Measurements from ENCODE around the gene GPC6. TPM values are rescaled to one million over a fixed set of nuclear protein-coding genes. Genes with fewer than 3 reads are reported as not detected.

GPC6 gene
- total RNA-seq, 1 experiment from 2014 or later: 63.7 TPM

DNA sequence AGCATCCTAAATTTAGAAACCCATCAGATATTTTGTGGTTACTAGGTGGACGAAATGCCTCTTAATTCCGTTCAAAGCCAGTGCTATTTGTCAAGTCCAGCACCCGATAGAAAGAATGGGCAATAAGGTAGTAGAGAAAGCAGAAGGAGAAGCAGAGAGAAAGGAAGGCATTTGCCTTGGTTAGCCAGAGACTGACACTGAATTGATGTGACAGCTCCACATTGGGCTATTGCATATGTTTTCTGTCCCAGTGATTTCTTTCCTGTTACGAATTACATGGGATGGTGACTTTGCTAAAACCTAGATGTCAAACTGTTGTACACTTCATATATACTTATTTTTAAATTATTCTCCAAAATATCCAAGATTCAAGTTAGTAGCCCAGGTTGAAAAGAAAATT lies 710.3 kb downstream of the GPC6 start:
- Histone ChIP-seq H3K4me3 (ENCODE audit: insufficient read depth, low read depth, low read length) (no peak overlapping the region), H3K27me3 (ENCODE audit: control insufficient read depth, insufficient read depth, low read length) (no peaks in the 10 kb centered on the region), H3K36me3 (replicated peaks; ENCODE audit: control insufficient read depth, insufficient read depth, low read length) (no peaks in the 10 kb centered on the region)
- DNase-seq: no peak

- H3K4me3 ChIP-seq (ENCODE audit: insufficient read depth, low read depth, low read length): no peak overlapping the region
- no peaks in the 10 kb centered on the region for H3K36me3 ChIP-seq (replicated peaks; ENCODE audit: control insufficient read depth, insufficient read depth, low read length)
- no peak for DNase-seq
- H3K27me3 ChIP-seq (ENCODE audit: control insufficient read depth, insufficient read depth, low read length): no peaks in the 10 kb centered on the region
Observed at GRCh38 chr13:93941444-93941843, 714.8 kb downstream of the GPC6 start.

DNA sequence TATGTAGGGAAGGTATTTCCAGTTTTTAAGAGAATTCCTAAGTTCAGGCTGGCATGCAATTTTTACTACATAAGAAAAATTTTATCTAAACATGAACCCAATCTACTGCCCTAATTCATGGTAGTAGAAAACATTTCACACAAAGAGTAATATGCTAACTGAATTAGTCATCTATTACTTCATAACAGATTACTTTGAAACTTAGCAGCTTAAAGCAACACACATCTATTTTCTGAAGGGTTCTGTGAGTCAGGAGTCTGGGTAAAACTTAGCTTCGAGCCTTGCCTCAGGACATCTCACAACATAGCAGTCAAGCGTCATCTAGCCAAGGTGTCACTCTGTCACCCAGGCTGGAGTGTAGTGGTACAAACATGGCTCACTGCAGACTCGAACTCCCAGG lies 715.4 kb downstream of the GPC6 start:
- Histone ChIP-seq H3K27me3 (ENCODE audit: control insufficient read depth, insufficient read depth, low read length) (no peaks in the 10 kb centered on the region), H3K36me3 (replicated peaks; ENCODE audit: control insufficient read depth, insufficient read depth, low read length) (no peaks in the 10 kb centered on the region), H3K4me3 (ENCODE audit: insufficient read depth, low read depth, low read length) (no peak overlapping the region)
- DNase-seq: no peak

GRCh38 chr13:93945621-93946020 lies 719.0 kb downstream of the GPC6 start:
- Histone ChIP-seq H3K4me3 (ENCODE audit: insufficient read depth, low read depth, low read length) (no peak overlapping the region), H3K36me3 (replicated peaks; ENCODE audit: control insufficient read depth, insufficient read depth, low read length) (no peaks in the 10 kb centered on the region), H3K27me3 (ENCODE audit: control insufficient read depth, insufficient read depth, low read length) (no peaks in the 10 kb centered on the region)
- DNase-seq: no peak

DNA sequence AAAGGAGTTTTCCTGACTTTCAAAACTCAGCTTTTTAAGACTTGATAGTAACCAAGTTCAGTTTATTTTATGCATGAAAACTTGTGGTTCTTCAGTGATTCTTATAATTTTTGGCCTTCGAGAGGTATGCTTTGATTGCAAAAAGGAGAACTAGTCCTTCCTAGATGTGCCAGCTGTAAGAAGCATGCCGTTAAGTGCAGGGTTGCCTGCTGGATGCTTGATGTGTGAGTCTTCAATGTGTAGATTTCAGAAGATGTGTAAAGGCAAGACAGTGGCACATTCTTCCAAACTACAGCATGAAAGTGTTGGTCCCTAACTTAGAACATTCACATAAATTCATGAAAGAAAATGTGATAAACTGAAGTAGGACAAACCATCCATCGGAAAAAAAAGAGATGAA lies 720.4 kb downstream of the GPC6 start:
- H3K27me3 ChIP-seq (ENCODE audit: control insufficient read depth, insufficient read depth, low read length): no peaks in the 10 kb centered on the region
- no peak for DNase-seq
- no peaks in the 10 kb centered on the region for H3K36me3 ChIP-seq (replicated peaks; ENCODE audit: control insufficient read depth, insufficient read depth, low read length)
- no peak overlapping the region for H3K4me3 ChIP-seq (ENCODE audit: insufficient read depth, low read depth, low read length)

DNA sequence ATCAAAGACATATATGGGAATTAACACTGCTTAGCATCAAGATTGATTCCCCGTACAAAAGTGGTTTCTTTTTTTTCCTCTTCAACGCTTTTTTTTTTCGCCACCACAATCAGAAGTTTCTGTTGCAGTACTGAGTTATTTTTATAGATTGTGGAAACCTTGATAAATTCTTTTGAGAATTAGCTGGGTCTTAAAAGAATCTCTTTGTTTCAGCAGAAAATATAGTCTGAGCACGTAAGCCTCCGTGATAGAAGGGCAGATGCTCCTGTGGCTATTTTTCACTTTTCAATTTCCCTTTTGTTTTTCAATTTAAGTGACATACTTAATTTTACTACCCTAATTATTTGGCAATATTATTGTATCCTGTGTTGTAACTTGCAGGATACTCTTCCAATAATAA lies 721.0 kb downstream of the GPC6 start:
- H3K27me3 ChIP-seq (ENCODE audit: control insufficient read depth, insufficient read depth, low read length): no peaks in the 10 kb centered on the region
- H3K36me3 ChIP-seq (replicated peaks; ENCODE audit: control insufficient read depth, insufficient read depth, low read length): no peaks in the 10 kb centered on the region
- DNase-seq: no peak
- no peak overlapping the region for H3K4me3 ChIP-seq (ENCODE audit: insufficient read depth, low read depth, low read length)

DNA sequence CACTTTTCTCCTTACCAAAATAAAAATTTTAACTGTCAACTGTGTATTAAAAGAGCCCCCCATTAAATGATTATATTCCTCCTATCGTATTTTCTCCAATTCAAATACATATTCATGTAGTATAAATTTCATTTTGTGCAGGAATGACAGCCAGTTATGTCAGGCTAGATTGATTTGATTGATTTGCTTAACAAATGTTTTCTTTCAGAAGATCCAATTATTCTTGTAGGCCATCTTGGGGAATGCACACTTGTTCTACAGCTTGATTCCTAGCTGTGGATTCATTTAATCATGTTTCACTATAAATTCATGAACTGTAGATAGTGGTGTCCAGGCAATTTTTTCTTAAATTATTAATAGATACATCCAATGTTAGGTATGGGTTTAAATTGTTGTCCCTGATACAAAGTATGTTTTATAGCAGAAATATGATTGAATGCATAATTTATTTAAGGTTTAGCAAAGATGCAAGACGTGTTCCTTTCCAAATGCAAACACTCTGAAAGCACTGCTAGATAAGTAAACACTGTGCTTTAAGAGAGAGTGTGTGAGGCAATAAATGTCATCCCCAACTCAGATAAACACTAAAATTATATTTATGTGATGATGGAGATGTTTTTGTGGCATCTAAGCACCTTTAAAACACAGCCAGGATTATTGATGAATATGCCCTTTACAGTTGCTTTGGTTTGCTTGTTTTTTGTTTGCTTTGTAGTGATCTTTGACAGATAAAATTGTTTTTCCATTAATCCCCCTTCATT lies 721.7 kb downstream of the GPC6 start:
- Histone ChIP-seq H3K27me3 (ENCODE audit: control insufficient read depth, insufficient read depth, low read length) (no peaks in the 10 kb centered on the region), H3K36me3 (replicated peaks; ENCODE audit: control insufficient read depth, insufficient read depth, low read length) (no peaks in the 10 kb centered on the region), H3K4me3 (ENCODE audit: insufficient read depth, low read depth, low read length) (no peak overlapping the region)
- DNase-seq: no peak

DNA sequence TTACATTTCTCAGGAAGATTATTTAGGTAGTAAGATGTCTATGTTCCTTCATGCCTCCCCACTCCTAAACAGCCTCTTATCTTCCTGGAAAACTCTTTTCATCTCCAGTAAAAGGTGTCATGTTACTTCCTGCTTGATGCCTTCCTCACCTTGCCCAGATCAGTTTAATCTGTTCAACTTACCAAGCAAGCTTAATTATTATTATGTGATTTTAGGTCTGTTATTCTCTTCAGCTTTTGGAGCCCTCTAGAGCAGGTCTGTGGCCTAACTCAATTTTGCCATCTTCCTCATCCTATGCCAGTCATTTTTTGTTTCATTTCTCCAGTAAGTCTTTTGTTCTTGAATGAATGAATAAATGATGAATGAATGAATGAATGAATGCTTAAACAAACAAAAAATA lies 724.5 kb downstream of the GPC6 start:
- Histone ChIP-seq H3K36me3 (replicated peaks; ENCODE audit: control insufficient read depth, insufficient read depth, low read length) (no peaks in the 10 kb centered on the region), H3K27me3 (ENCODE audit: control insufficient read depth, insufficient read depth, low read length) (no peaks in the 10 kb centered on the region), H3K4me3 (ENCODE audit: insufficient read depth, low read depth, low read length) (no peak overlapping the region)
- DNase-seq: no peak

- H3K27me3 ChIP-seq (ENCODE audit: control insufficient read depth, insufficient read depth, low read length): no peaks in the 10 kb centered on the region
- no peak for DNase-seq
Observed at GRCh38 chr13:93951951-93952350, 725.3 kb downstream of the GPC6 start.

DNA sequence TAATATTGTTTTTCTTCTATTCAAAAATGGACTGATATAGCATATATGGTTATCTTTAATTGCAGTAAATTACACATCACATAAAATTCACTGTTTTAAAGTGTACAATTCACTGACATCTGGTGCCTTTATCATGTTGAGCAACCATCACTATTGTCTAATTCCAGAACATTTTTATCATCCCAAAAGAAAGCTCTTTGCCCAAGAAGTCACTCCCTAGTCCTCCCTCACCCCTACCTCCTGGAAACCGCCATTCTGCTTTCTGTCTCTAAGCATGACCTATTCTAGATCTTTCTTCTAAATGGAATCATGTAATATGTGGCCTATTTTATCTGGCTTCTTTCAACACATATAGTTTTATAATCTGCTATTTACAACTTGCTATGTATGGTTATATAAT lies 727.2 kb downstream of the GPC6 start:
- no peaks in the 10 kb centered on the region for H3K36me3 ChIP-seq (replicated peaks; ENCODE audit: control insufficient read depth, insufficient read depth, low read length)
- DNase-seq: no peak
- H3K4me3 ChIP-seq (ENCODE audit: insufficient read depth, low read depth, low read length): no peak overlapping the region
- no peaks in the 10 kb centered on the region for H3K27me3 ChIP-seq (ENCODE audit: control insufficient read depth, insufficient read depth, low read length)

More at GRCh38 chr13:93951951-93952350, 725.3 kb downstream of the GPC6 start:
- Histone ChIP-seq H3K36me3 (replicated peaks; ENCODE audit: control insufficient read depth, insufficient read depth, low read length) (no peaks in the 10 kb centered on the region), H3K4me3 (ENCODE audit: insufficient read depth, low read depth, low read length) (no peak overlapping the region)

DNA sequence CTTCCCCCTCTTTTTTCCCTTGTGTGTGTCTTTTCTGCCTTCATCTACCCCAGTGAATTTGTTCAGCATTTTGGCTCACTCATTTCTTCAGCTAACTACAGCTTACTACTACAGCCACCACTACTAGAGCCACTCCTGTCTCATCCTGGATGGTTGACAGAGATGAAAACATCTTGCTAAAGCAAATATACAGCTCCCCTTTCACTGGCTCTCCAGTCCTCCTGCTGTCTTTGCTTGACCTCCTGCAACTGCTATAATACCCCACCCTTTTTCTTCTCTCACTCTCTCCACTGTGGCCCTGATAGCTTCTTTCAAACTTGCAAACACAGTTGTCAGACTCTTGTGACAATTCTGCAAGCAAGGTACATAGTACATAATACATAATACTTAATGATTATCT lies 729.3 kb downstream of the GPC6 start:
- no peak for DNase-seq
- no peaks in the 10 kb centered on the region for H3K36me3 ChIP-seq (replicated peaks; ENCODE audit: control insufficient read depth, insufficient read depth, low read length)
- H3K27me3 ChIP-seq (ENCODE audit: control insufficient read depth, insufficient read depth, low read length): no peaks in the 10 kb centered on the region
- no peak overlapping the region for H3K4me3 ChIP-seq (ENCODE audit: insufficient read depth, low read depth, low read length)

GRCh38 chr13:93956426-93956825 lies 729.8 kb downstream of the GPC6 start:
- Histone ChIP-seq H3K36me3 (replicated peaks; ENCODE audit: control insufficient read depth, insufficient read depth, low read length) (no peaks in the 10 kb centered on the region), H3K4me3 (ENCODE audit: insufficient read depth, low read depth, low read length) (no peak overlapping the region), H3K27me3 (ENCODE audit: control insufficient read depth, insufficient read depth, low read length) (no peaks in the 10 kb centered on the region)
- no peak for DNase-seq

- Histone ChIP-seq H3K4me3 (ENCODE audit: insufficient read depth, low read depth, low read length) (no peak overlapping the region), H3K27me3 (ENCODE audit: control insufficient read depth, insufficient read depth, low read length) (no peaks in the 10 kb centered on the region), H3K36me3 (replicated peaks; ENCODE audit: control insufficient read depth, insufficient read depth, low read length) (no peaks in the 10 kb centered on the region)
- no peak for DNase-seq
Observed at GRCh38 chr13:93957371-93957770, 730.8 kb downstream of the GPC6 start.

DNA sequence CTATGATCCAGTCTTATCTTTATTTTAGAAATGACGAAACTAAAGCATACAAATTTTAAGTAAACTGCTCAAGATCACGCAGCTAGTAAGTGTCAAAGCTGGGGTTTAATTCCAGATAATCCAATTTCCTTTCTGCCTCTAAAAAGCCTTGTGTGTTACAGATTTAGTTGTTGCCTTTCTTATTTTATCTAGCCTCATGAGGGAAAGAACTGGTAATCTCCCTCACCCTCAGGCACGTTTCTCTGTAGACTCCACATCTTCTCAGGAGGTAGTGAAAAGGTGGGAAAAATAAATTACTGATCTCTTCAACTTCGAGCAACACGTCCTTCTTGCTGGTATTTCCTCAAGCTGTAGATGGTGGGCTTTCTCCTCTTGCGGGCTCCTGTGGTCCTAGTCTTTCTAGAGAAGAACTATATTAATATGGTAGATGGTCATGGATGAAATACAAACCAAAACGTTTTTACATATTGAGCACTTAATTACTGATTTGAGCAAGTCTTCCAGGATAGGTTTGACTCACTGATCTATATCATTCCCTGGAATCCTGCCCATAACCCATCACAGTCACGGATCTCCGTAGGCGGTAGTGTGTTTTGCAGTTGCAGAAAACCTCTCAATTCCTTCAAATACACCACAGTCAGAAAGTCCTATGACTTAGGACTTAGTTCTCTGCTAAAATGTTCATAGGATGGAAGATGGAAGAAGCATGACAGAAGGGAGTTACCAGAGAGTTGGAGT lies 733.4 kb downstream of the GPC6 start:
- no peak for DNase-seq
- H3K36me3 ChIP-seq (replicated peaks; ENCODE audit: control insufficient read depth, insufficient read depth, low read length): no peaks in the 10 kb centered on the region
- no peaks in the 10 kb centered on the region for H3K27me3 ChIP-seq (ENCODE audit: control insufficient read depth, insufficient read depth, low read length)
- H3K4me3 ChIP-seq (ENCODE audit: insufficient read depth, low read depth, low read length): no peak overlapping the region
